T-helper 2 cell treated with Interferon-gamma antibody and Interleukin-4, amounts not matched to agents 5 μg/mL and 100 μg/mL, for 36 hours (primary cell): ENCODE data around the gene CBX8.

ENCODE experiments used
- DNase-seq: peaks from one replicate; pipeline ENCODE4 v3.0.0; 2021; ENCODE audit warnings: low spot score
- H3K27ac Mint-ChIP-seq: one replicate; pipeline ENCODE4 v1.8.0; 2021; ENCODE audit warnings: mild to moderate bottlenecking, mixed read lengths
- H3K27me3 Mint-ChIP-seq: one replicate; pipeline ENCODE4 v1.8.0; 2021; ENCODE audit warnings: low read depth, mixed read lengths
- H3K36me3 Mint-ChIP-seq: one replicate; pipeline ENCODE4 v1.8.0; 2021; ENCODE audit warnings: low read depth, mixed read lengths
- H3K4me1 Mint-ChIP-seq: one replicate; pipeline ENCODE4 v1.8.0; 2021; ENCODE audit warnings: low read depth, mixed read lengths
- H3K4me3 Mint-ChIP-seq: one replicate; pipeline ENCODE4 v1.8.0; 2022; ENCODE audit warnings: mild to moderate bottlenecking, moderate library complexity, mixed read lengths
- H3K9me3 Mint-ChIP-seq: one replicate; pipeline ENCODE4 v1.8.0; 2021; ENCODE audit warnings: mixed read lengths

The CBX8 gene

GRCh38 chr17:79800325-79801155 lies 3.7 kb upstream of the CBX8 start:
- peaks cover 60% of the 10 kb centered on the region for H3K27me3 Mint-ChIP-seq
- peak overlapping the region; percentile 76 for H3K27ac Mint-ChIP-seq
- H3K9me3 Mint-ChIP-seq = no peaks in the 10 kb centered on the region
- H3K4me1 Mint-ChIP-seq = peaks cover 26% of the 10 kb centered on the region
- H3K4me3 Mint-ChIP-seq = peak overlapping the region; percentile 70
- peaks cover 11% of the 10 kb centered on the region for H3K36me3 Mint-ChIP-seq
- DNase-seq = no peak

DNA sequence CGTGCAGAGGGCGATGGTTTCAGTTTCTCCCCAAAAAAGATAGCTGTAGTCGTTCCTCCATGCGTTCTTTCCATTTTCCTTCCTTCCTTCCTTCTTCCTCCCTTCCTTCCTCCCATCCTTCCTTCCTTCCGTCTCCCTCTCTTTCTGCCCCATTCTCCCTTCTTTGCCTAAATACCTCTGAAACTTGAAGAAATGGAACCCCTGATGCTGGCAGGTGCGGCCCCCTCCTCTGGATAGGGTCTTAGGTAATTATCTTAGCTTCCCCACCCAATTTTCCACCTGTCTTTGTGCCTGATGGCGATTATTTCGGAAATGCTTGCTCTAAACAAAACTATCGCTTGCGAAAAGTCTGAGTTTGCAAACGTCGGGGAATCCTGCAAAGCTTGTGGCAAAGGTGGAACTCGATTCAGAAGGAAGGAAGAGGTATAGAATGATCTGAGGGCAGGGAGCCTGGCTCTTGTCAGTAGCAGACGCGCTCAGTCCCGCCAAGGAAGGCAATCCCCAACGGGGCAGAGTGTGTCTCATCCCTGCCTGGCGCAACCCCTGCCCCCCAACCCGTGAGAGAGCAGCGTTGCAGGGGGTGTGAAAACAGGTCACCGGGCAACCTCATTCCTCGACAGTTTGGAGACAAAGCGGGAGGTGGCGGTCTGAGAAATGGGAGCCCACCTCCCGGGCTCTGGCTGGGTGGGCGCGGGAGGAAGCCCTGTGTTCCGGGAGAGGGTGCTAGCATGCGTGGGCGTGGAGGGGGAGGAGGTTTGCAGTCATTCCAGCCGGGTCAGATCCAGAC lies 2.9 kb upstream of the CBX8 start:
- H3K36me3 Mint-ChIP-seq = peaks cover 11% of the 10 kb centered on the region
- peak overlapping the region; percentile 45 for H3K4me3 Mint-ChIP-seq
- peaks cover 52% of the 10 kb centered on the region for H3K27me3 Mint-ChIP-seq
- H3K9me3 Mint-ChIP-seq = no peaks in the 10 kb centered on the region
- peaks cover 19% of the 10 kb centered on the region for H3K4me1 Mint-ChIP-seq
- H3K27ac Mint-ChIP-seq = peak overlapping the region; percentile 60
- no peak for DNase-seq

GRCh38 chr17:79799174-79799537 lies 2.3 kb upstream of the CBX8 start:
- Mint-ChIP-seq H3K27me3 (peaks cover 47% of the 10 kb centered on the region), H3K4me1 (peaks cover 14% of the 10 kb centered on the region), H3K27ac (peak overlapping the region; percentile 60), H3K4me3 (peak overlapping the region; percentile 45), H3K36me3 (peaks cover 9% of the 10 kb centered on the region), H3K9me3 (no peaks in the 10 kb centered on the region)
- no peak for DNase-seq

- Mint-ChIP-seq H3K27me3 (peaks cover 48% of the 10 kb centered on the region), H3K4me1 (peaks cover 14% of the 10 kb centered on the region), H3K36me3 (peaks cover 13% of the 10 kb centered on the region), H3K9me3 (no peaks in the 10 kb centered on the region), H3K27ac (peak overlapping the region; percentile 78), H3K4me3 (peak overlapping the region; percentile 62)
- no peak for DNase-seq
Measured at GRCh38 chr17:79798299-79799173, 1.7 kb upstream of the CBX8 start.

DNA sequence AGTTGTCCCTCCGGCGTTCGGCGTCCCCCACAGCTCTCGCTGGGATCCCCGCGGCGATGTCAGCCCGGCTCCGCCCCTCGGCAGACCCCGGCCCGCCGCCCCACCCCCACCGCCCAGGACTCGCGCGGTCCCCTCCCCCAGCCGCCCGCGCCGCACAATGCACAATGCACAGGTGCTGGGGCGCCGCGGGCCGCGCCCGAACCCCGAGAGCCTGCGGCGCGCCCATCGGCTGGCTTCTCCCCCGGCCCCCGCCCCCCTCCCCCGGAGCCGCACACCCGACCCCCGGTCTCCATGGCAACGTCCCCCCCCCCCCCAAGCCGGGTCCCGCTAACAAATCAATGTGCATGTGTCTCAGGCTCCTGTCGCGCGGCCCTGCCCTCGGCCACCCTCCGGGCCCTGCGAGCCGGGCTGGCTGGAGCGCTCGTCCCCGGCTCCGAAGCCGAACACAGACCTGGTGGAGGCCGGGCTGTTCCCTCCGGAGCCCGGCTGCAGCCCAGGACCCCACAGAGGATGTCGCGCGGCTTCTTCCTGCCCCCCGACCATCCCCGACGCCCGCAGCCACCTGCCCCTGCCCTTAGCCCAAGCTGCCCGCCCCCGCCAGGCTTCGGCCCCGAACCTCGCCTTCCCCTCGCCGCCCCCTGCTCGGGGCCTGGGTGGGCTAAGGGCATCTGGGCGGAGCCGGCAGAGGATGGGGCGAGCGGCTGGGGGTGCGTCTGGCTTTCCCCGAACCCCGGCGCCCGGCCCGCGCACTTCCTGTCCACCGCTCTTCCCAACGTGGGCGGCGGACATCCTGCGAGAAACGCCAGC lies 818 bp upstream of the CBX8 start:
- no peak for DNase-seq
- Mint-ChIP-seq H3K4me1 (peaks cover 14% of the 10 kb centered on the region), H3K36me3 (peaks cover 12% of the 10 kb centered on the region), H3K27ac (no peak overlapping the region), H3K9me3 (no peaks in the 10 kb centered on the region), H3K4me3 (no peak overlapping the region), H3K27me3 (peaks cover 42% of the 10 kb centered on the region)

DNA sequence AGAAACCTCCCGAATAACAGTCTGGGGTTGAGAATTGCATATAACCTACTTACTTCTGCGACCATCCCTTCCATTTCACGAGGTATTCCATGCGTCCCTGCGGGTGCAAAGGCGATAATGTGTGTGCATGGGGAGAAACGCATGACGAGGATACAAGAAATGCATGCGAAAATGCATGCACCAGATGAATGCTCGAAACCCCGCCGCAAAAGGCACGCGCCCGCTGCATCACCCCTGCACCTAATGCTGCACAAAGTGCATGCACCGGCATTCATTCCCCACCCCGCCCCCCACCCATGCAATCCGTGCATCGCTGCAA lies 474 bp downstream of the CBX8 start:
- Mint-ChIP-seq H3K27me3 (peaks cover 41% of the 10 kb centered on the region), H3K4me3 (peak overlapping the region; percentile 89), H3K9me3 (no peaks in the 10 kb centered on the region), H3K27ac (peak overlapping the region; percentile 45), H3K36me3 (peaks cover 15% of the 10 kb centered on the region), H3K4me1 (peaks cover 14% of the 10 kb centered on the region)
- DNase-seq = no peak

DNA sequence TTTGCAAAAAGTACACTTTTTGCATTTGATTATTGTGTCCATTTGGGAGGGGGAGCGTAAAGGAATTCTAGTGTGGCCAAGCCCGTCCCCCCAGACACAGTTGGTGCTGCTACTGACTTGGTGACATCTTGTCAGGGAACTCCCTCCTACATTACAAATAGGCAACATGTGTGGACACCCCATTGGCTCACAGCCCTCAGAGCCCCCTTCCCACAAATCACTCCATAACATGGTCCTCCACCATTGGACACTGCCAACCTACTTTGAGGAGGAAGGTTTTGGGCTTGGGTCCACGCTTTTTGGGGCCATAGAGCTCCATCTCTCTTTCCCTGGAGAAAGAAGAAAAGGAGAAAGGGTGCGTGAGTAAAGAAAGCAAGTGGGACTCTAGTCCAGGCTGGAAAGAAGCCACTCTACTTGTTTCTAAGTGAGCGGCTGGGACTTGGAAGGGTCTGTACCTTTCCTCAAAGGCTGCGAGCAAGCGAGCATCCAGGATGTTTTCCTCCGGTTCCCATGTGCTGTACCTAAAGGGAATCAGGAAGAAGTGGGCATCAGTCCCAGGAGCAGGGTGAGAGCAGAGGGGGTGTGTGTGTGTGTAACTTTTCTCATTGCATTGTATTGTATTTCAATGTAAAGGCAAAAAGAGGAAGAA lies 958 bp downstream of the CBX8 start:
- peaks cover 15% of the 10 kb centered on the region for H3K36me3 Mint-ChIP-seq
- peaks cover 42% of the 10 kb centered on the region for H3K27me3 Mint-ChIP-seq
- no peaks in the 10 kb centered on the region for H3K9me3 Mint-ChIP-seq
- H3K4me1 Mint-ChIP-seq = peaks cover 16% of the 10 kb centered on the region
- no peak for DNase-seq
- H3K4me3 Mint-ChIP-seq = peak overlapping the region; percentile 89
- peak overlapping the region; percentile 45 for H3K27ac Mint-ChIP-seq

DNA sequence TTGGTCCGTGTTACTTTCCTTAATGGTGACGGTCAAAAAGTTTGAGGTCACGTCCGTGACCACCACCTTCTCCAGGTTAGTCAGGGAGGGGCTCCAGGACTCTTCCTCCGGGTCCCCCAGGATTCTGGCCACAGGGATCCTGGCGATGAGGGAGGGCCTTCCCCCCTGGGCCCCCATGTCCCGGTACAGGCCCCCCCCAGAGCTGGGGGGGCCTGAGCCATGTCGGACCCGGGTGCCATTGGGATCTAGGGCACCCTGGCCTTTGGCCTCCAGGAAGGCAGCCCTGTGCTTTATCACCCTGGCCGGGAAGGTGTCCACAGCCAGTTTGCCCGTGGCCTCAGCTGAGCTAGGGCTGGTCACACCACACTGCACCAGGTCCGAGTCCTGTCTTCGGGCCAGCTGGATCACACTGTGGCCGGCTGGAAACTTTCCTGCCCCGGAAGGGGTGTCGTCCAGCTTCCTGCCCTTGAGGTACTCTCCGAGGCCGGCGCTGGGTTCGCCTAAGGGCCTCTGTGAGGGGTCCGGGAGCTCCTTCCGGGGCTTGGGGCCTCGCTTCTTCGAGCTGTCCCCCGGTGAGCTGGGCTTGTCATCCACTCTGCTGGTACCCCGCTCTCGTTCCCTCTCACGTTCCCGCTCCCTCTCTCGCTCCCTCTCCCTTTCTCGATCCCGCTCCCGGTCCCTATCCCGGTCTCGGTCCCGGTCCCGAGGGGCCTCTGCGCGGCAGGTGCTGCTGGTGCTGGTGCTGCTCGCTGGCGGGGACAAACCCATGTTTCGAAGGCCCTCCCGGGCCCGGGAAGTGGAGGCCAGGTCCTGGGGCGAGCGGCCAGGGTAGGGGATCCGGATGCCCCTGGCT lies 2.0 kb downstream of the CBX8 start:
- no peak for DNase-seq
- H3K36me3 Mint-ChIP-seq = peaks cover 14% of the 10 kb centered on the region
- H3K27ac Mint-ChIP-seq = no peak overlapping the region
- peaks cover 11% of the 10 kb centered on the region for H3K4me1 Mint-ChIP-seq
- H3K4me3 Mint-ChIP-seq = no peak overlapping the region
- H3K9me3 Mint-ChIP-seq = no peaks in the 10 kb centered on the region
- H3K27me3 Mint-ChIP-seq = peaks cover 42% of the 10 kb centered on the region

DNA sequence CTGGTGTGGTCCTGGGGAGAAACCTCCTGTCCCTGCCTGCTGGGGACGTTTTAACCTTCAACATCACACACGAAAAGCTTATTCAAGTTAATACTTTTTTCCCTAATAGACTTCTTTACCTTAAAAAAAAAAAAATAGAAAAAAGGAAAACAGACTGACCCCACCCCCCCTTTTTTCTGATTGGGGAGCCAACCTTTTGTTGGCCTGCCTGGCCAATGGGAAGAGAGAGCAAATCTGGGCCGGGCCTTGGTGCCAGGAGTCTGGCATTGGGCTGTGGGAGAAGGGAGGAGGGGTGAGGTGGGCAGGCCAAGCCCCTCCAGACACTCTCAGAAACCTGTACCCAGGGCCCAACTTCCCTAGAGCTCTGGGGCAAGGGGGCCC lies 3.0 kb downstream of the CBX8 start:
- peaks cover 40% of the 10 kb centered on the region for H3K27me3 Mint-ChIP-seq
- H3K4me3 Mint-ChIP-seq = no peak overlapping the region
- H3K27ac Mint-ChIP-seq = no peak overlapping the region
- peaks cover 14% of the 10 kb centered on the region for H3K36me3 Mint-ChIP-seq
- DNase-seq = no peak
- H3K4me1 Mint-ChIP-seq = peaks cover 6% of the 10 kb centered on the region
- H3K9me3 Mint-ChIP-seq = no peaks in the 10 kb centered on the region

DNA sequence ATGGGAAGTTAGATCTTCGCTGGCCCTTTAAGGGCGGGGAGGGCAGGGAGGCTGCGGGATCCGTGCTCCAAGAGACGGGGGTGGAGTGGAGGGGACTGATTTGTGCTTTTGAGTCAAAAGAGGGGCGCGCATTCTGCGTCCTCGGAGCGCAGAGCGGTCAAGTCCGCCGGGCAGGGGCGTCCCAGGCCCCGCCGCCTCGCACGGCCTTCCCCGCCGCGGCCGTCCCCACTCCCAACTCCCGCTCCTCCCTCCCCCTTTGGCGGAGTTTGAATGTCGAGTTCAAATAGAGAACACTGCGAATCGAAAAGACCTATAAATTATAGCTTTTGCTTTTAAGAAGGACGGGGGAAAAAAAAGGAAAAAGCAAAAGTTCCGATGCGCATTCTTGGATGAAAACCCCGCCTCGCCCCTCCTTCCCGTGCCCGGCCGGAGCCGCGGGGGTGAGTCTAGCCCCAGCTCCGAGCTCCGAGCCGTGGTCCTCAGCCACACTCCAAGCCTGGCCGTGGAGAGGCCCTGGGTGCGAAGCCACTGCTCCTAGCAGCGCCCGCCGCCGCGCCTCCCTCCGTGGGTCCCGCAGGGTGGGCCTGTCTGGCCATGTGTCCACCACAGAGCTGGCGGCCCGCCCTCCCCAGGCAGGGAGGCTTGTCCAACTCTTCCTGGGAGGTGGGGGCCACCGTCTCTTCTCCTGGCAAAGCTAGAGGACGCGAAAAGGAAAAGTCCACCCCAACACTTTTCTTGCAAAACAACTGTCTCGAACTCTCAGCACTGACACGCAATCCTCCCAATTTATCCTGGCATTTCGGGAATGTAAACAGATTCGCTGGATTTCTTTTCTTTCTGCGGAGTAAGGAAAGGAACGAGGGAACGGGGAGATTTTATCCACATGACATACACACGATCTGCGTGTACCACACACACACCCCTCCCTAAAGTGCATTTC lies 3.6 kb downstream of the CBX8 start:
- H3K27me3 Mint-ChIP-seq = peaks cover 40% of the 10 kb centered on the region
- H3K4me1 Mint-ChIP-seq = peaks cover 4% of the 10 kb centered on the region
- H3K4me3 Mint-ChIP-seq = no peak overlapping the region
- H3K36me3 Mint-ChIP-seq = peaks cover 14% of the 10 kb centered on the region
- no peak for DNase-seq
- no peaks in the 10 kb centered on the region for H3K9me3 Mint-ChIP-seq
- no peak overlapping the region for H3K27ac Mint-ChIP-seq

DNA sequence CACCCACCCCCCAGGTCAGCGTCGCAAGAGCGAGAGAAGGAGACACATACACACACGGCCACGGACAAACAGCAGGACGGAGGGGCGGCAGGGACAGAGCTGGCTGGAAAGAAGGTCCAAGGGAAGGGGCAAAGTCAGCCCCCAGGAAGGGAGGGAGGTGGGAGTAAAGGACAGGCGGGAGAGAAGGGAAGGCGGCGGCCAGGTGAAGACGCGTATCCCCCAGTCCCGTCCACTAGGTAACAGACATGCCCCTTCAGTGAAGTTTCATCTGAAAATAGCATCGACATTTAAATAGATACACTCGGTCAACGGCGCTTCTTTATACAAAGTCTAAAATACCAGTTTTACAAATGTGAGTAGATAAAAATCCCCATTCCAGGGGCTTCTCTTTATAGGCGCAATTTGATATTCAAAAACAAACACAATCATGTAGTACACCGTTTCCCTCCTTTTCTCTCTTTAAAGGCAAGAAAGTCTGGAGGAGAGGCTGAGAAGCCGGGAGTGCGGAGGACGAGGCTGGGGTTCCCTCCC lies 4.5 kb downstream of the CBX8 start:
- Mint-ChIP-seq H3K4me1 (peaks cover 4% of the 10 kb centered on the region), H3K27ac (no peak overlapping the region), H3K4me3 (no peak overlapping the region), H3K27me3 (peaks cover 49% of the 10 kb centered on the region), H3K36me3 (peaks cover 14% of the 10 kb centered on the region), H3K9me3 (no peaks in the 10 kb centered on the region)
- no peak for DNase-seq
